H1 (cell line): ENCODE measurements around the gene EVI5. TPM values are rescaled to one million over a fixed set of nuclear protein-coding genes. Genes with fewer than 3 reads are reported as not detected.

Experiments
- CTCF ChIA-PET: fragments of 300-600 bp; sonication (Branson Sonifier 250); formaldehyde crosslinking; loops from one replicate; lab custom pipeline; 2021; ENCODE audit not compliant: partially characterized antibody; lab: Charles Lee
- POLR2A ChIA-PET: fragments of 300-600 bp; sonication (Branson Sonifier 250); formaldehyde crosslinking; loops from one replicate; lab custom pipeline; 2021; ENCODE audit warnings: inconsistent platforms; ENCODE audit not compliant: partially characterized antibody; lab: Charles Lee
- DNase-seq, 2 experiments: peaks; one replicate each; pipeline versions ENCODE4 v3.0.0 to v3.0.0-alpha.2; 2010 to 2022; ENCODE audit warnings: low spot score in 2 of 2, low read depth in 1 of 2, mixed read lengths in 1 of 2
- FAIRE-seq: peaks from 2 replicates; lab custom pipeline; 2011; peaks lifted over from hg19 to GRCh38; lab: Jason Lieb, UNC
- H2AFZ ChIP-seq: 2 replicates; pipeline ENCODE4 v1.8.1; 2012; ENCODE audit warnings: low read length, inconsistent platforms
- H2AK5ac ChIP-seq: 2 replicates; pipeline ENCODE4 v1.6.1; 2013; ENCODE audit warnings: low read depth, low read length
- H2BK120ac ChIP-seq: replicated peaks from 2 replicates; pipeline ENCODE3; 2013; ENCODE audit warnings: low read depth, low read length, inconsistent platforms
- H2BK12ac ChIP-seq: 2 replicates; pipeline ENCODE4 v1.6.1; 2013; ENCODE audit warnings: low read depth, low read length
- H2BK15ac ChIP-seq: 2 replicates; pipeline ENCODE4 v1.6.1; 2013; ENCODE audit warnings: low read length
- H2BK20ac ChIP-seq: 2 replicates; pipeline ENCODE4 v1.6.1; 2013; ENCODE audit warnings: low read length
- H2BK5ac ChIP-seq: 2 replicates; pipeline ENCODE4 v1.6.1; 2013; ENCODE audit warnings: low read depth, low read length
- H3K14ac ChIP-seq: 2 replicates; pipeline ENCODE4 v1.6.1; 2013; ENCODE audit warnings: inconsistent platforms; ENCODE audit not compliant: insufficient read length
- H3K18ac ChIP-seq: 2 replicates; pipeline ENCODE4 v1.6.1; 2013; ENCODE audit warnings: low read length; ENCODE audit errors: extremely low read depth
- H3K23ac ChIP-seq: 2 replicates; pipeline ENCODE4 v1.6.1; 2013; ENCODE audit warnings: inconsistent platforms; ENCODE audit not compliant: insufficient read length
- H3K23me2 ChIP-seq: 2 replicates; pipeline ENCODE4 v1.6.1; 2013; ENCODE audit warnings: low read depth, low read length
- H3K27ac ChIP-seq: 2 replicates; pipeline ENCODE4 v1.6.1; 2011; ENCODE audit warnings: low read depth, low read length, inconsistent platforms
- H3K27me3 ChIP-seq, 4 experiments: replicated peaks in 1 of 4; 1 replicate in 1 of 4; 2 replicates in 3 of 4; pipeline versions ENCODE4 v1.6.1 to v1.8.1; 2011 to 2013; ENCODE audit warnings: low read length in 3 of 4, mild to moderate bottlenecking in 3 of 4, inconsistent platforms in 2 of 4, mixed read lengths in 2 of 4, moderate library complexity in 1 of 4; ENCODE audit not compliant: control insufficient read depth in 3 of 4, insufficient read depth in 3 of 4; ENCODE audit errors: extremely low read depth in 1 of 4
- H3K36me3 ChIP-seq, 4 experiments: 2 replicates each; pipeline versions ENCODE4 v1.6.1 to v1.8.1; 2011 to 2013; ENCODE audit warnings: mild to moderate bottlenecking in 4 of 4, low read length in 3 of 4, moderate library complexity in 2 of 4, control low read depth in 1 of 4, inconsistent platforms in 1 of 4; ENCODE audit not compliant: insufficient read depth in 4 of 4, control insufficient read depth in 2 of 4
- H3K4ac ChIP-seq: replicated peaks from 2 replicates; pipeline ENCODE3; 2013; ENCODE audit warnings: low read length, low read depth, mixed read lengths, inconsistent platforms; ENCODE audit not compliant: insufficient read length
- H3K4me1 ChIP-seq, 4 experiments: replicated peaks in 1 of 4; 1 replicate in 1 of 4; 2 replicates in 3 of 4; pipeline versions ENCODE4 v1.6.1 to v1.8.1; 2011 to 2013; ENCODE audit warnings: low read length in 3 of 4, inconsistent platforms in 2 of 4, mixed read lengths in 1 of 4; ENCODE audit not compliant: insufficient read depth in 4 of 4, control insufficient read depth in 3 of 4
- H3K4me2 ChIP-seq, 2 experiments: 2 replicates each; pipeline versions ENCODE4 v1.6.1 to v1.8.1; 2011 to 2013; ENCODE audit warnings: low read depth in 2 of 2, low read length in 2 of 2, control low read depth in 1 of 2, inconsistent platforms in 1 of 2, mild to moderate bottlenecking in 1 of 2; ENCODE audit not compliant: insufficient read depth in 1 of 2
- H3K4me3 ChIP-seq, 4 experiments: fragments of 200-600, 300-600 bp in 1 of 4; sonication (generic), shearing (Covaris generic), sonication (Bioruptor Twin) in 1 of 4; 2 replicates each; pipeline versions ENCODE4 v1.5.1 to v1.8.1; 2011 to 2016; ENCODE audit warnings: low read length in 4 of 4, low read depth in 3 of 4, control low read depth in 2 of 4, inconsistent platforms in 2 of 4, mild to moderate bottlenecking in 2 of 4, mixed read lengths in 1 of 4, moderate library complexity in 1 of 4; ENCODE audit not compliant: insufficient read depth in 2 of 4; ENCODE audit errors: extremely low read depth in 1 of 4
- H3K56ac ChIP-seq: replicated peaks from 2 replicates; pipeline ENCODE3; 2013; ENCODE audit warnings: low read depth, mild to moderate bottlenecking, mixed read lengths, low read length, inconsistent platforms; ENCODE audit not compliant: insufficient read length
- H3K79me1 ChIP-seq: 2 replicates; pipeline ENCODE4 v1.6.1; 2013; ENCODE audit warnings: low read depth, low read length, control low read depth
- H3K79me2 ChIP-seq, 2 experiments: 2 replicates each; pipeline versions ENCODE4 v1.6.1 to v1.8.1; 2012 to 2013; ENCODE audit warnings: low read length in 2 of 2, mild to moderate bottlenecking in 2 of 2, inconsistent platforms in 1 of 2; ENCODE audit not compliant: insufficient read depth in 2 of 2, control insufficient read depth in 1 of 2
- H3K9ac ChIP-seq, 4 experiments: replicated peaks in 1 of 4; 1 replicate in 1 of 4; 2 replicates in 3 of 4; pipeline versions ENCODE4 v1.6.1 to v1.8.1; 2011 to 2013; ENCODE audit warnings: low read depth in 3 of 4, low read length in 3 of 4, control low read depth in 2 of 4, mild to moderate bottlenecking in 2 of 4, moderate library complexity in 2 of 4, inconsistent platforms in 1 of 4; ENCODE audit errors: extremely low read depth in 1 of 4
- H3K9me3 ChIP-seq, 2 experiments: 2 replicates each; pipeline versions ENCODE4 v1.6.1 to v1.8.1; 2012 to 2013; ENCODE audit warnings: mild to moderate bottlenecking in 2 of 2, moderate library complexity in 2 of 2, control low read depth in 1 of 2, inconsistent platforms in 1 of 2, low read depth in 1 of 2, low read length in 1 of 2, mixed read lengths in 1 of 2; ENCODE audit not compliant: insufficient read depth in 2 of 2
- H4K20me1 ChIP-seq, 2 experiments: replicated peaks in 1 of 2; 2 replicates each; pipeline versions ENCODE3 to v1.8.1; 2011 to 2013; ENCODE audit warnings: inconsistent platforms in 2 of 2, low read length in 2 of 2, mild to moderate bottlenecking in 1 of 2; ENCODE audit not compliant: insufficient read depth in 2 of 2, control insufficient read depth in 1 of 2
- H4K5ac ChIP-seq: 2 replicates; pipeline ENCODE4 v1.6.1; 2013; ENCODE audit warnings: low read length, low read depth, mixed read lengths, inconsistent platforms; ENCODE audit not compliant: insufficient read length
- H4K8ac ChIP-seq: 2 replicates; pipeline ENCODE4 v1.8.0; 2013; ENCODE audit warnings: mild to moderate bottlenecking, moderate library complexity, low read length, inconsistent platforms; ENCODE audit not compliant: insufficient read depth; ENCODE audit errors: extremely low read depth
- H4K91ac ChIP-seq: replicated peaks from 2 replicates; pipeline ENCODE3; 2013; ENCODE audit warnings: low read length, mixed read lengths, inconsistent platforms; ENCODE audit not compliant: insufficient read length
- ASH2L ChIP-seq: fragments of 200-600, 300-600 bp; sonication (generic); IDR thresholded peaks from one replicate; pipeline ENCODE4 v1.7.1; 2017; ENCODE audit warnings: low read length
- CHD2 ChIP-seq: IDR thresholded peaks from 2 replicates; pipeline ENCODE4 v1.6.1; 2012; ENCODE audit warnings: low read length, improper control_type of control experiment
- NRF1 ChIP-seq: IDR thresholded peaks from 2 replicates; pipeline ENCODE4 v1.6.1; 2011; ENCODE audit warnings: mild to moderate bottlenecking, low read depth, low read length, improper control_type of control experiment
- SAP30 ChIP-seq: fragments of 300-600 bp; sonication (generic); IDR thresholded peaks from 2 replicates; pipeline ENCODE4 v1.7.1; 2012; ENCODE audit warnings: low read length, moderate library complexity, mild to moderate bottlenecking, inconsistent platforms; ENCODE audit not compliant: insufficient read depth, insufficient replicate concordance
- TCF12 ChIP-seq: IDR thresholded peaks from 2 replicates; pipeline ENCODE4 v1.6.1; 2011; ENCODE audit warnings: low read depth, mild to moderate bottlenecking, low read length
- WGBS, 2 experiments: shearing (Covaris generic) in 1 of 2; methylation state at CpG; one replicate each; pipeline versions ENCODE4 v1.1.6 to v1.1.7; 2013 to 2015; ENCODE audit warnings: low lambda C conversion rate in 2 of 2, mixed read lengths in 2 of 2, inconsistent platforms in 1 of 2, low coverage in 1 of 2, missing lambda C conversion rate in 1 of 2; ENCODE audit not compliant: insufficient replicate concordance in 2 of 2, insufficient coverage in 1 of 2, insufficient read length in 1 of 2; ENCODE audit errors: extremely low coverage in 1 of 2, missing lambda C conversion rate in 1 of 2; 5-methylcytosine and 5-hydroxymethylcytosine counted together
- polyA plus RNA-seq, 7 experiments: library from polyadenylated mRNA; depleted of rRNA in 3 of 7; stranded (reverse) in 5 of 7; unstranded in 2 of 7; fragments of >200 nt in 5 of 7; fragments of 200-250 nt in 2 of 7; gene quantifications; 1 replicate in 5 of 7; 2 replicates in 1 of 7; 4 replicates in 1 of 7; pipeline versions ENCODE4 v1.2.1 to v1.2.3, GENCODE V29; 2011 to 2013; ENCODE audit warnings: missing spikeins in 2 of 7, mixed read lengths in 2 of 7
- total RNA-seq: library from RNA; stranded (reverse); fragmentation: NEBNext Ultra II Directional; extraction: Animal tissue kit (Norgen Biotek cat#: 25700); gene quantifications from 2 replicates; pipeline ENCODE4 v1.2.1, GENCODE V29; 2021
- TF ChIP-seq, protein P1 (sequence below): IDR thresholded peaks from 2 replicates; pipeline ENCODE4 v1.6.1; 2011; ENCODE audit warnings: low read depth, mild to moderate bottlenecking, low read length; ENCODE audit not compliant: insufficient read depth

Gene EVI5
- total and polyA plus RNA-seq, 2 of the 8 experiments (the other 6 are each of a cell fraction or from before 2014, with no cell fraction given) = 1.7 to 13.7 TPM

GRCh38 chr1:92803140-92803887 is 18.4 kb upstream of the EVI5 start:
- WGBS, 2 experiments = 88% methylated on average over 7 of the region's 7 CpGs; no CpG with 5 or more reads in 1 of the 2 experiments
- no peak overlapping the region for H3K23ac ChIP-seq
- no peaks in the 10 kb centered on the region for H3K36me3 ChIP-seq
- no peak overlapping the region for H3K18ac ChIP-seq
- ChIA-PET POLR2A (interaction anchor here (0.5 to 1.9 kb wide), 4 partner anchors 11 to 31 kb away, joined by 3 to 8 read pairs (median 4); partner anchors contain the start of gene RPL5), CTCF (interaction anchor here (0.7 to 1.6 kb wide), 4 partner anchors 12 to 54 kb away, joined by 3 to 4 read pairs (median 4); no protein-coding TSS in a partner anchor)
- no peak overlapping the region for H2BK15ac ChIP-seq
- H4K20me1 ChIP-seq = no peaks in the 10 kb centered on the region
- H3K56ac ChIP-seq = no peak overlapping the region
- no peaks in the 10 kb centered on the region for H3K4me1 ChIP-seq
- H3K14ac ChIP-seq = no peak overlapping the region
- H3K79me1 ChIP-seq = no peaks in the 10 kb centered on the region
- TF ChIP-seq TCF12 (no peak), ASH2L (no peak), CHD2 (no peak), NRF1 (no peak), SAP30 (no peak)
- TF ChIP-seq, protein P1, sequence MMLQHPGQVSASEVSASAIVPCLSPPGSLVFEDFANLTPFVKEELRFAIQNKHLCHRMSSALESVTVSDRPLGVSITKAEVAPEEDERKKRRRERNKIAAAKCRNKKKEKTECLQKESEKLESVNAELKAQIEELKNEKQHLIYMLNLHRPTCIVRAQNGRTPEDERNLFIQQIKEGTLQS = no peak
- no peaks in the 10 kb centered on the region for H3K23me2 ChIP-seq
- H3K4ac ChIP-seq = no peak overlapping the region
- no peak overlapping the region for H2AFZ ChIP-seq
- H3K27me3 ChIP-seq = no peaks in the 10 kb centered on the region
- no peak overlapping the region for H4K8ac ChIP-seq
- H3K4me3 ChIP-seq = no peak overlapping the region
- H2BK5ac ChIP-seq = no peak overlapping the region
- H2BK20ac ChIP-seq = no peak overlapping the region
- H2BK120ac ChIP-seq = no peak overlapping the region
- DNase-seq (no peak), FAIRE-seq (no peak)
- no peak overlapping the region for H4K5ac ChIP-seq
- no peak overlapping the region for H4K91ac ChIP-seq
- H3K27ac ChIP-seq = no peak overlapping the region
- H3K4me2 ChIP-seq = no peak overlapping the region
- no peaks in the 10 kb centered on the region for H3K79me2 ChIP-seq
- no peak overlapping the region for H3K9ac ChIP-seq
- H2AK5ac ChIP-seq = no peak overlapping the region
- H2BK12ac ChIP-seq = no peak overlapping the region
- no peaks in the 10 kb centered on the region for H3K9me3 ChIP-seq
